ENCODE measurements around the gene TEX13D.

DNA sequence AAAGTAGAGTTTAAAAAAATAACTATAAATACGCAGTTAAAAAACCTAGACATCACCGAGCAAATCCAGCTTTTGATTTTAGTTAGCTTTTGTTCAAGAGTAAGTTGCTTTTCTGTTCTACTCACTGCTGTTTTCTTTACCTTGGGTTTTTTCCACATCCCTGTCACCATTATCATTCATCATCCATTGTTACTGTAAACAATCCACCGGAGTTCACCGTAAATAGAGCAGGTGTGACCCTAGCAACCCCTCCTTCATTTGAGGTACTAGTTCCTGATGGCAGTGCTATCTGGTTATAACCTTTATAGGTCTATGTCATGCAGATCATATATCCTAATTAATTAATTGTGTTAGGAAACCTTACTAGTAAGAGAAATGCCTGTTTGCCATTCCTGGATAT lies 43.0 kb upstream of the TEX13D start:
- TF ChIP-seq POLR2A (IDR thresholded peaks at IDR 0.05; ENCODE audit: low read length), result no peak
- no peak for TF ChIP-seq GATA1 (IDR thresholded peaks at IDR 0.05; ENCODE audit: low read depth, low read length)
